CD14-positive monocyte (primary cell): ENCODE measurements around the gene POLD4. TPM values are rescaled to one million over a fixed set of nuclear protein-coding genes. Genes with fewer than 3 reads are reported as not detected.

Experiments used
- DNase-seq, 3 donors: peaks; one replicate each; pipeline ENCODE4 v3.0.0-alpha.2; 2011 to 2022
- H2AFZ ChIP-seq: 2 replicates; pipeline ENCODE4 v1.6.0; 2012; ENCODE audit warnings: mild to moderate bottlenecking, low read depth, low read length, inconsistent platforms; ENCODE audit not compliant: insufficient read depth, poor library complexity, severe bottlenecking
- H3K27ac ChIP-seq, 2 donors: 1 replicate in 1 of 2; 2 replicates in 1 of 2; pipeline ENCODE4 v1.5.1; 2012 to 2013; ENCODE audit warnings: low read length in 2 of 2, control low read depth in 1 of 2, inconsistent platforms in 1 of 2, low read depth in 1 of 2, mild to moderate bottlenecking in 1 of 2
- H3K27me3 ChIP-seq, 2 donors: one replicate each; pipeline versions ENCODE4 v1.6.0 to v1.6.1; 2011 to 2013; ENCODE audit warnings: low read length in 2 of 2; ENCODE audit not compliant: control insufficient read depth in 2 of 2, insufficient read depth in 2 of 2
- H3K36me3 ChIP-seq, 2 donors: replicated peaks in 1 of 2; 1 replicate in 1 of 2; 2 replicates in 1 of 2; pipeline versions ENCODE4 v1.5.1 to v1.6.1; 2012 to 2013; ENCODE audit warnings: low read length in 2 of 2, control low read depth in 1 of 2, inconsistent platforms in 1 of 2, mild to moderate bottlenecking in 1 of 2; ENCODE audit not compliant: insufficient read depth in 2 of 2, control insufficient read depth in 1 of 2
- H3K4me1 ChIP-seq, 2 donors: 1 replicate in 1 of 2; 2 replicates in 1 of 2; pipeline versions ENCODE4 v1.5.1 to v1.6.1; 2012 to 2013; ENCODE audit warnings: low read length in 2 of 2, control low read depth in 1 of 2, inconsistent platforms in 1 of 2, mild to moderate bottlenecking in 1 of 2, moderate library complexity in 1 of 2; ENCODE audit not compliant: insufficient read depth in 2 of 2, control insufficient read depth in 1 of 2
- H3K4me2 ChIP-seq: replicated peaks from 2 replicates; pipeline ENCODE3; 2012; ENCODE audit warnings: low read length, moderate library complexity, mild to moderate bottlenecking; ENCODE audit not compliant: poor library complexity, severe bottlenecking; ENCODE audit errors: extremely low read depth
- H3K4me3 ChIP-seq, 3 experiments: fragments of 200-600 bp in 1 of 3; sonication (generic) in 1 of 3; replicated peaks in 1 of 3; 1 replicate in 2 of 3; 2 replicates in 1 of 3; pipeline ENCODE4 v1.5.1; 2011 to 2013; ENCODE audit warnings: low read length in 3 of 3, mild to moderate bottlenecking in 3 of 3, control low read depth in 2 of 3, low read depth in 2 of 3, inconsistent platforms in 1 of 3, moderate library complexity in 1 of 3
- H3K79me2 ChIP-seq: 2 replicates; pipeline ENCODE4 v1.6.0; 2012; ENCODE audit warnings: mild to moderate bottlenecking, control low read depth, inconsistent platforms, low read length, moderate library complexity; ENCODE audit not compliant: insufficient read depth
- H3K9ac ChIP-seq: 2 replicates; pipeline ENCODE4 v1.6.0; 2017; ENCODE audit warnings: low read length, mild to moderate bottlenecking; ENCODE audit not compliant: insufficient read depth, poor library complexity, severe bottlenecking
- H3K9me3 ChIP-seq, 2 donors: replicated peaks in 1 of 2; 1 replicate in 1 of 2; 2 replicates in 1 of 2; pipeline versions ENCODE4 v1.5.1 to v1.6.1; 2012 to 2013; ENCODE audit warnings: low read length in 2 of 2, control low read depth in 1 of 2; ENCODE audit not compliant: control insufficient read depth in 1 of 2, insufficient read depth in 1 of 2
- H4K20me1 ChIP-seq: 2 replicates; pipeline ENCODE4 v1.6.0; 2012; ENCODE audit warnings: mild to moderate bottlenecking, low read length, control low read depth, moderate library complexity; ENCODE audit not compliant: insufficient read depth
- H3K27ac Mint-ChIP-seq, 7 donors: one replicate each; pipeline ENCODE4 v1.8.0; 2020; ENCODE audit warnings: mild to moderate bottlenecking in 7 of 7, mixed read lengths in 7 of 7, moderate library complexity in 6 of 7, inconsistent platforms in 2 of 7
- H3K27me3 Mint-ChIP-seq, 3 donors: one replicate each; pipeline ENCODE4 v1.8.0; 2021 to 2022; ENCODE audit warnings: low read depth in 3 of 3, mild to moderate bottlenecking in 3 of 3, mixed read lengths in 3 of 3, moderate library complexity in 3 of 3, inconsistent platforms in 1 of 3
- H3K36me3 Mint-ChIP-seq, 2 donors: one replicate each; pipeline ENCODE4 v1.8.0; 2020; ENCODE audit warnings: mixed read lengths in 2 of 2, inconsistent platforms in 1 of 2, mild to moderate bottlenecking in 1 of 2
- H3K4me1 Mint-ChIP-seq: one replicate; pipeline ENCODE4 v1.8.0; 2020; ENCODE audit warnings: mild to moderate bottlenecking, mixed read lengths
- H3K4me3 Mint-ChIP-seq, 2 donors: one replicate each; pipeline ENCODE4 v1.8.0; 2020; ENCODE audit warnings: mild to moderate bottlenecking in 2 of 2, mixed read lengths in 2 of 2, moderate library complexity in 1 of 2
- H3K9me3 Mint-ChIP-seq, 7 donors: one replicate each; pipeline ENCODE4 v1.8.0; 2020 to 2022; ENCODE audit warnings: mixed read lengths in 7 of 7, mild to moderate bottlenecking in 6 of 7, moderate library complexity in 6 of 7, inconsistent platforms in 2 of 7
- whole genome bisulfite sequencing: methylation state at CpG from one replicate; pipeline ENCODE4 v1.1.5; 2013; ENCODE audit warnings: missing lambda C conversion rate; ENCODE audit not compliant: insufficient coverage; 5-methylcytosine and 5-hydroxymethylcytosine counted together
- intact Hi-C, 2 donors: fragments of 100-400 bp; cut with micrococcal nuclease; formaldehyde crosslinking; loops; one replicate each; pipeline versions ENCODE4 v1.15.0 to v1.15.1; 2023
- polyA plus RNA-seq, 3 donors: library from polyadenylated mRNA; depleted of rRNA in 1 of 3; unstranded in 2 of 3; stranded (reverse) in 1 of 3; fragments of 300-500 nt in 2 of 3; fragments of >200 nt in 1 of 3; fragmentation: Illumina TruSeq in 2 of 3; gene quantifications; 1 replicate in 2 of 3; 2 replicates in 1 of 3; pipeline ENCODE4 v1.2.3, GENCODE V29; 2012 to 2021
- TF ChIP-seq, protein P1 (sequence below): fragments of 200-600 bp; IDR thresholded peaks from one replicate; pipeline ENCODE4 v1.8.0; 2022; ENCODE audit warnings: antibody characterized with exemption, mild to moderate bottlenecking

POLD4 gene
- polyA plus RNA-seq, 3 donors, result 157 to 205 (median 176) TPM

DNA sequence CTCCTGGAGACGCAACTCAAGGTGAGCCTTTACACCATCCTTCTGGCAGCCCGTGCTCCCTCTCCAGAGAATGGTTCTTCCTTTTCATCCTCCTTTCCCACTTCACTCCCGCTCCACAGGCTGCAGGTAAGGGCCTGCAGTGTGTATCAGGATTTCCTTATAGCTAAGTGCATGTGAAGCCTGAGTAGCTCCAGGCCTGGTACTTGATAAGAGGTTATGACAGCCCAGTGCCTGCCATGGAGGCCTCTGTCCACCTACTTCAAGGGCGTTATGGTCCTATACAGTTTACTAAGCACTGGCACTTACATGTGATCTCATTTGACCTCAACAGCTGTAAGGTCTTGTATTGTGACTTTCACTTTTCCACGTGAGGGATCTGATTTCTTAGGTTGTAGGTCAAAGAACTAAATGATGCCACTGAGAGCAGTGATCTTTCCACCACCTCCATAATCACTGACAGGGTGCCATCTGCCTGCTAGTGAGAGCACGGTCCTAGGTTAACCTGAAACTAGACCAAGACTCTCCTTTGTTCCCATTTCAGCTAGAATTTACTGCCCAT, 32.0 kb downstream of the POLD4 start:
- H3K9me3 ChIP-seq, result no peaks in the 10 kb centered on the region

DNA sequence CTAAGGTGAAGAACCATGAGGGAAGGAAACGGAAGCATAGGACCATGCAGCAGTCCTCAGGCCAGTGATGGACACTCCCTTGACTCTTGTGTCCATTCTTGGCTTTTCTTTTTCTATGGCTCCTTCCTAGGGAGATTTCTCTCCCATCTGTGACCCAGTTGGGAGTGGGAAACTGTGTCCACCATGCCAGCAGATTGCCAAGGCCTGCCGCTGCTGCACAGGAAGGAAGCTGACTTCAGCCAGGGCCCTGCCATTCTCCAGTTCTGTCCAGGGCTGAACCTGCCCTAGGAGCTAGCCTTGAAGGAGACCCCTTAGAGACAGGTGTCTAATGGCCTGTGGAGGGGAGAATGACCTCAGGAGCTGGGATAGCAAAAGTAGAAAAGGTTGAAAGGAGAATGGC, 32.7 kb downstream of the POLD4 start:
- peaks cover 18 to 20% of the 10 kb centered on the region in 2 donors for H3K4me1 ChIP-seq
- H3K4me2 ChIP-seq, result no peak overlapping the region
- H3K27ac ChIP-seq, result no peak overlapping the region
- whole genome bisulfite sequencing, result 69% methylated on average over 1 of the region's 2 CpGs
- Mint-ChIP-seq H3K4me1 (peaks cover 11% of the 10 kb centered on the region), H3K4me3 (no peak overlapping the region), H3K27me3 (peaks cover 4 to 17% (median 12%) of the 10 kb centered on the region in 3 donors), H3K27ac (peak overlapping the region in 1 of 7 donors; percentile 19), H3K36me3 (no peaks in the 10 kb centered on the region), H3K9me3 (no peaks in the 10 kb centered on the region)
- H3K9ac ChIP-seq, result no peak overlapping the region
- no peak overlapping the region for H2AFZ ChIP-seq
- no peaks in the 10 kb centered on the region for H3K36me3 ChIP-seq
- no peaks in the 10 kb centered on the region for H3K9me3 ChIP-seq
- TF ChIP-seq, protein P1, sequence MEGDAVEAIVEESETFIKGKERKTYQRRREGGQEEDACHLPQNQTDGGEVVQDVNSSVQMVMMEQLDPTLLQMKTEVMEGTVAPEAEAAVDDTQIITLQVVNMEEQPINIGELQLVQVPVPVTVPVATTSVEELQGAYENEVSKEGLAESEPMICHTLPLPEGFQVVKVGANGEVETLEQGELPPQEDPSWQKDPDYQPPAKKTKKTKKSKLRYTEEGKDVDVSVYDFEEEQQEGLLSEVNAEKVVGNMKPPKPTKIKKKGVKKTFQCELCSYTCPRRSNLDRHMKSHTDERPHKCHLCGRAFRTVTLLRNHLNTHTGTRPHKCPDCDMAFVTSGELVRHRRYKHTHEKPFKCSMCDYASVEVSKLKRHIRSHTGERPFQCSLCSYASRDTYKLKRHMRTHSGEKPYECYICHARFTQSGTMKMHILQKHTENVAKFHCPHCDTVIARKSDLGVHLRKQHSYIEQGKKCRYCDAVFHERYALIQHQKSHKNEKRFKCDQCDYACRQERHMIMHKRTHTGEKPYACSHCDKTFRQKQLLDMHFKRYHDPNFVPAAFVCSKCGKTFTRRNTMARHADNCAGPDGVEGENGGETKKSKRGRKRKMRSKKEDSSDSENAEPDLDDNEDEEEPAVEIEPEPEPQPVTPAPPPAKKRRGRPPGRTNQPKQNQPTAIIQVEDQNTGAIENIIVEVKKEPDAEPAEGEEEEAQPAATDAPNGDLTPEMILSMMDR, result no peak
- no peak overlapping the region for H3K4me3 ChIP-seq
- no peaks in the 10 kb centered on the region for H3K79me2 ChIP-seq
- DNase-seq, result no peak
- peaks cover 0 to 4% of the 10 kb centered on the region in 2 donors for H3K27me3 ChIP-seq
- no peaks in the 10 kb centered on the region for H4K20me1 ChIP-seq
- intact Hi-C loops, result no loop called here

More for the DNA sequence above, 32.0 kb downstream of the POLD4 start:
- no peaks in the 10 kb centered on the region for H3K36me3 ChIP-seq
- H3K79me2 ChIP-seq, result no peaks in the 10 kb centered on the region
- H2AFZ ChIP-seq, result no peak overlapping the region
- peaks cover 11% of the 10 kb centered on the region for H3K4me1 Mint-ChIP-seq
- H4K20me1 ChIP-seq, result no peaks in the 10 kb centered on the region
- H3K27ac Mint-ChIP-seq, result no peak overlapping the region
- H3K9me3 Mint-ChIP-seq, result no peaks in the 10 kb centered on the region
- DNase-seq, result no peak
- no peak overlapping the region for H3K4me3 ChIP-seq
- peaks cover 0 to 4% of the 10 kb centered on the region in 2 donors for H3K27me3 ChIP-seq
- intact Hi-C loops, result no loop called here
- peaks cover 16 to 19% of the 10 kb centered on the region in 2 donors for H3K4me1 ChIP-seq
- peaks cover 4 to 17% (median 12%) of the 10 kb centered on the region in 3 donors for H3K27me3 Mint-ChIP-seq
- TF ChIP-seq, protein P1, result no peak
- no peak overlapping the region for H3K4me2 ChIP-seq
- 97% methylated on average over 3 of the region's 6 CpGs for WGBS
- H3K36me3 Mint-ChIP-seq, result no peaks in the 10 kb centered on the region
- H3K27ac ChIP-seq, result no peak overlapping the region
- H3K9ac ChIP-seq, result no peak overlapping the region
- no peak overlapping the region for H3K4me3 Mint-ChIP-seq
